Kidney epithelial cell (primary cell): ENCODE results near the gene CD300E. TPM values are rescaled to one million over a fixed set of nuclear protein-coding genes. Genes with fewer than 3 reads are reported as not detected.
A peak's percentile ranks its signal among the peaks of the same experiment; 100 is the strongest.

Experiments used
- DNase-seq: peaks from one replicate; pipeline ENCODE4 v3.0.0-alpha.2; 2010; ENCODE audit warnings: low read depth
- H3K27me3 ChIP-seq: 2 replicates; pipeline ENCODE4 v1.6.0; 2011; ENCODE audit warnings: low read length; ENCODE audit not compliant: control insufficient read depth, insufficient read depth
- H3K36me3 ChIP-seq: 2 replicates; pipeline ENCODE4 v1.5.1; 2011; ENCODE audit warnings: low read length; ENCODE audit not compliant: control insufficient read depth, insufficient read depth
- H3K4me3 ChIP-seq: 2 replicates; pipeline ENCODE4 v1.5.1; 2011; ENCODE audit warnings: low read depth, mild to moderate bottlenecking, control low read depth, low read length
- total RNA-seq: library from RNA; depleted of rRNA; stranded (reverse); fragments of >200 nt; gene quantifications from 2 replicates; pipeline ENCODE4 v1.2.3, GENCODE V29; 2015
- TF ChIP-seq, protein P1 (sequence below): IDR thresholded peaks from 2 replicates; pipeline ENCODE4 v1.5.1; 2011; ENCODE audit warnings: mild to moderate bottlenecking, moderate library complexity, low read length, control low read depth, inconsistent platforms; ENCODE audit not compliant: insufficient read depth, poor library complexity, severe bottlenecking

Gene CD300E
- total RNA-seq, 1 donor from 2014 or later = not detected

DNA sequence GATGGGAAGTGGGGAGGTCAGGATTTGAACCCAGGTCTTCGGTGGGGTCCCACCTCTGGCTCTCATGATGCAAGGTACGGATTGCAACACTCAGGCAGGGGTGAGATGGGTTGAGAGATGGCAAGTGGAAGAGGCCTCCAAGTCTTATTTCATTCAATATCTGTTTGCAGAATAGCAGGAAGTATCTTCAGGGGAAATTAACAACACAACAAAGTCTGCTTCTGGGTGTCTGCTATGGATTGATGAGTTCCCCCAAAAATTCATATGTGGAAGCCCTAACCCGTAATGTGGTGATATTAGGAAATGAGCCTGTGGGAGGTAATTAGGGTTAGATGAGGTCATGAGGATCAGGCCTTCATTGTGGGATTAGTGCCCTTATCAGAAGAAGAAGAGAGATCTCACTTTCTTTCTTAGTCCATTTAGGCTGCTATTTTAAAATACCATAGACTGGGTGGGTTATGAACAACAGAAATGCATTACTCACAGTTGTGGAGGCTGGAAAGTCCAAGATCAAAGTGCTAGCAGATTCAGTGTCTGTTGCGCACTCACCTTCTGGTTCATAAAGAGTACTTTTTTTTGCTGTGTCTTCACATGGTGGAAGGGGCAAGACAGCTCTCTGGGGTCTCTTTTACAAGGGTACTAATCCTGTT, 51.8 kb downstream of the CD300E start:
- Histone ChIP-seq H3K27me3 (no peaks in the 10 kb centered on the region), H3K4me3 (no peak overlapping the region), H3K36me3 (no peaks in the 10 kb centered on the region)
- TF ChIP-seq, protein P1, sequence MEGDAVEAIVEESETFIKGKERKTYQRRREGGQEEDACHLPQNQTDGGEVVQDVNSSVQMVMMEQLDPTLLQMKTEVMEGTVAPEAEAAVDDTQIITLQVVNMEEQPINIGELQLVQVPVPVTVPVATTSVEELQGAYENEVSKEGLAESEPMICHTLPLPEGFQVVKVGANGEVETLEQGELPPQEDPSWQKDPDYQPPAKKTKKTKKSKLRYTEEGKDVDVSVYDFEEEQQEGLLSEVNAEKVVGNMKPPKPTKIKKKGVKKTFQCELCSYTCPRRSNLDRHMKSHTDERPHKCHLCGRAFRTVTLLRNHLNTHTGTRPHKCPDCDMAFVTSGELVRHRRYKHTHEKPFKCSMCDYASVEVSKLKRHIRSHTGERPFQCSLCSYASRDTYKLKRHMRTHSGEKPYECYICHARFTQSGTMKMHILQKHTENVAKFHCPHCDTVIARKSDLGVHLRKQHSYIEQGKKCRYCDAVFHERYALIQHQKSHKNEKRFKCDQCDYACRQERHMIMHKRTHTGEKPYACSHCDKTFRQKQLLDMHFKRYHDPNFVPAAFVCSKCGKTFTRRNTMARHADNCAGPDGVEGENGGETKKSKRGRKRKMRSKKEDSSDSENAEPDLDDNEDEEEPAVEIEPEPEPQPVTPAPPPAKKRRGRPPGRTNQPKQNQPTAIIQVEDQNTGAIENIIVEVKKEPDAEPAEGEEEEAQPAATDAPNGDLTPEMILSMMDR = no peak
- no peak for DNase-seq

GRCh38 chr17:74569020-74570003, 54.2 kb downstream of the CD300E start:
- Histone ChIP-seq H3K27me3 (no peaks in the 10 kb centered on the region), H3K4me3 (no peak overlapping the region), H3K36me3 (no peaks in the 10 kb centered on the region)
- TF ChIP-seq, protein P1 = no peak
- peak; percentile 98 for DNase-seq

- Histone ChIP-seq H3K36me3 (no peaks in the 10 kb centered on the region), H3K27me3 (no peaks in the 10 kb centered on the region), H3K4me3 (no peak overlapping the region)
- no peak for DNase-seq
- TF ChIP-seq, protein P1 = no peak
These were observed 55.2 kb downstream of the CD300E start for GRCh38 chr17:74568106-74568873.

DNA sequence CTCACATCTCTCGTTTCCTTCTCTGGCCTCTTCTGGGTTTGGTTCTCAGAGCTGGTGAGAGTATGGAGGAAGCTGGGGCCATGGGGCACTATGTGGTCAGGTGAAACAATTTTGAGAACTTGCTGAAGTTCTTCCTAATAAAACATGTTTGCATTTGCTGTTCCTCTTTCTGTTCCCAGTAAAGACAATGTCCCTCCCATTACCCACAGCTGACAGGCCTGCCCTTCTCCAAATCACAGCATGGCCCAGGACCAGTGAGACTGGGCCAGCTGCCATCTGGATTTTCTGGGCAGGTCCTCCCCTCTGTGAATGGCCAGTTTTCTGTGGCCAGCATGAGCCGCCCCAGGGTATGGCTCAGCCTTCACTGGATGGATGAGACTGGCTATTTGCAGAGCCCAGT, 56.1 kb downstream of the CD300E start, which contains the start of gene CD300H:
Gene CD300H (minus strand): TSS at position 113 of the 400 bp plus-strand sequence.
- no peak for DNase-seq
- no peak within 1 kb of the TSS for H3K4me3 ChIP-seq
- no peaks in the 10 kb centered on the region for H3K27me3 ChIP-seq
- TF ChIP-seq, protein P1 = no peak
- no peaks in the 10 kb centered on the region for H3K36me3 ChIP-seq

DNA sequence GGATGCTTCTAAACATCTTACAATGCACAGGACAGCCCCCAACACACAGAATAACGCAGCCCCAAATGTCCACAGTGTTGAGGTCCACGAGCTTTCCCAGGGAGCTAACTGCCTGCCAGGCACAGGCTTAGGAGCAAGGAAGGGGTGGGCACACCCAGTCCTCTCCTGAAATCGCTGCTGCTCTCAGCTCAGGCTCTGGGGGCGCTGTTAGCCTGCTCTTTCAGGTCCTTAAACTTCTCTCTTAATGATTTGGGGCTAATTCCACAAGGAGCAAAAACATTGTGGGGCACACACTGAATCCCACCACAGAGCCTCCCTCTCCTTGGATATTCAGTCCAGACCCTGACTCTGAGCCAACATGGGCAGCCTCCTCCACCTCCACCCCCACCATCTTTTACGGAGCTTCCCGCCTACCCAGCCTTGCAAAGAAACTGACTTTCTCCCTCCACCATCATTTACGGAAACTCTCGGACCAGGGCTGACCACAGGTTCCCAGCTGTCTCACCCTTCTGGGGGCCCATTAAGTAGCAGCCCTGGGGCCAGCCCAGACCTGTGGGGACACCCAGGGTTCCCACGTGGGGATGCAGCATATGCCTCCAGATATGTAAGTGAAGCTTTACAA, 57.3 kb downstream of the CD300E start:
- Histone ChIP-seq H3K27me3 (no peaks in the 10 kb centered on the region), H3K4me3 (no peak overlapping the region), H3K36me3 (no peaks in the 10 kb centered on the region)
- DNase-seq = no peak
- TF ChIP-seq, protein P1 = peak; percentile 65
